Liver (tissue), 3 donors: ENCODE data around the gene LVRN.

Experiments
- EGR1 ChIP-seq, 2 donors: IDR thresholded peaks; 2 replicates each; pipeline ENCODE4 v1.6.1; 2016 to 2018; ENCODE audit warnings: antibody characterized with exemption in 2 of 2, low read depth in 2 of 2
- JUND ChIP-seq, 2 donors: IDR thresholded peaks; 2 replicates each; pipeline ENCODE4 v1.6.1; 2016; ENCODE audit warnings: antibody characterized with exemption in 2 of 2
- YY1 ChIP-seq: IDR thresholded peaks from 2 replicates; pipeline ENCODE4 v1.6.1; 2016; ENCODE audit warnings: antibody characterized with exemption, mild to moderate bottlenecking
- TF ChIP-seq, protein P1 (sequence below): fragments of 150-350 bp; IDR thresholded peaks from 2 replicates; pipeline ENCODE4 v1.5.1; 2017; ENCODE audit warnings: improper control_type of control experiment, low read depth, low read length; ENCODE audit not compliant: missing input control
- TF ChIP-seq, protein P2 (sequence below): IDR thresholded peaks from 2 replicates; pipeline ENCODE4 v1.6.1; 2016; ENCODE audit warnings: antibody characterized with exemption
- TF ChIP-seq, protein P3 (sequence below): IDR thresholded peaks from 2 replicates; pipeline ENCODE4 v1.6.1; 2016; ENCODE audit warnings: antibody characterized with exemption
- donor health status: healthy.
- donor health status: healthy.

DNA sequence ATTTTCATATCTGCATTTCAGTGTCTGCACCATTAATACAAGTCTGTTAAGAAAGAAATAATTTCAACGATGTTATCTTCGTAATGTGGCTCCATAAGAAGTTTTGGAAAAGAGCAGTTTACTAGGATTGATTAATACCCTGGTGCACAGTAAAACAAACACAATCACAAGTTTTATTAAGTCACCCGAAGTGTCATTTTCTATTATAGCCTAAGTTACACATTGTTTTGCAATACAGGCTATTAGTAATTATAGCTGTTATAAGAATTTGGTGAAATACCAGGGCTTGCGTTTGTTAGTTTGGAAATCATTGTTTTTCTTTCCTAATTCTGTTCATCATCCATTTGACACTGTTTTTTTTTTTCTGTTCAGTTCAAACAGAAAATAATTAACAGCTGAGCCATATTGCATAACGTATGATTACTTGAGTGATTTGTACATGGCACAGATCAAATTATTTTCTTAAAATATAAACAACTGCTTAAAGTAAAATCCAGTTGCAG, 30.6 kb downstream of the LVRN start:
- TF ChIP-seq, protein P1, sequence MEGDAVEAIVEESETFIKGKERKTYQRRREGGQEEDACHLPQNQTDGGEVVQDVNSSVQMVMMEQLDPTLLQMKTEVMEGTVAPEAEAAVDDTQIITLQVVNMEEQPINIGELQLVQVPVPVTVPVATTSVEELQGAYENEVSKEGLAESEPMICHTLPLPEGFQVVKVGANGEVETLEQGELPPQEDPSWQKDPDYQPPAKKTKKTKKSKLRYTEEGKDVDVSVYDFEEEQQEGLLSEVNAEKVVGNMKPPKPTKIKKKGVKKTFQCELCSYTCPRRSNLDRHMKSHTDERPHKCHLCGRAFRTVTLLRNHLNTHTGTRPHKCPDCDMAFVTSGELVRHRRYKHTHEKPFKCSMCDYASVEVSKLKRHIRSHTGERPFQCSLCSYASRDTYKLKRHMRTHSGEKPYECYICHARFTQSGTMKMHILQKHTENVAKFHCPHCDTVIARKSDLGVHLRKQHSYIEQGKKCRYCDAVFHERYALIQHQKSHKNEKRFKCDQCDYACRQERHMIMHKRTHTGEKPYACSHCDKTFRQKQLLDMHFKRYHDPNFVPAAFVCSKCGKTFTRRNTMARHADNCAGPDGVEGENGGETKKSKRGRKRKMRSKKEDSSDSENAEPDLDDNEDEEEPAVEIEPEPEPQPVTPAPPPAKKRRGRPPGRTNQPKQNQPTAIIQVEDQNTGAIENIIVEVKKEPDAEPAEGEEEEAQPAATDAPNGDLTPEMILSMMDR: no peak
- TF ChIP-seq YY1 (no peak), JUND (IDR thresholded peaks at IDR 0.05) (no peak), EGR1 (IDR thresholded peaks at IDR 0.05; ENCODE audit: low read depth in 2 of 2) (no peak)
- TF ChIP-seq, protein P2, sequence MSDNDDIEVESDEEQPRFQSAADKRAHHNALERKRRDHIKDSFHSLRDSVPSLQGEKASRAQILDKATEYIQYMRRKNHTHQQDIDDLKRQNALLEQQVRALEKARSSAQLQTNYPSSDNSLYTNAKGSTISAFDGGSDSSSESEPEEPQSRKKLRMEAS: no peak
- TF ChIP-seq, protein P3, sequence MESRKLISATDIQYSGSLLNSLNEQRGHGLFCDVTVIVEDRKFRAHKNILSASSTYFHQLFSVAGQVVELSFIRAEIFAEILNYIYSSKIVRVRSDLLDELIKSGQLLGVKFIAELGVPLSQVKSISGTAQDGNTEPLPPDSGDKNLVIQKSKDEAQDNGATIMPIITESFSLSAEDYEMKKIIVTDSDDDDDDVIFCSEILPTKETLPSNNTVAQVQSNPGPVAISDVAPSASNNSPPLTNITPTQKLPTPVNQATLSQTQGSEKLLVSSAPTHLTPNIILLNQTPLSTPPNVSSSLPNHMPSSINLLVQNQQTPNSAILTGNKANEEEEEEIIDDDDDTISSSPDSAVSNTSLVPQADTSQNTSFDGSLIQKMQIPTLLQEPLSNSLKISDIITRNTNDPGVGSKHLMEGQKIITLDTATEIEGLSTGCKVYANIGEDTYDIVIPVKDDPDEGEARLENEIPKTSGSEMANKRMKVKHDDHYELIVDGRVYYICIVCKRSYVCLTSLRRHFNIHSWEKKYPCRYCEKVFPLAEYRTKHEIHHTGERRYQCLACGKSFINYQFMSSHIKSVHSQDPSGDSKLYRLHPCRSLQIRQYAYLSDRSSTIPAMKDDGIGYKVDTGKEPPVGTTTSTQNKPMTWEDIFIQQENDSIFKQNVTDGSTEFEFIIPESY: no peak
